OCI-LY7 (cell line): Measurements from ENCODE around the gene ARPC4.
A peak's percentile ranks its signal among the peaks of the same experiment; 100 is the strongest.

Experiments used
- EZH2phosphoT487 ChIP-seq: fragments of 200-600 bp; sonication (generic); IDR thresholded peaks from 2 replicates; pipeline ENCODE4 v1.6.1; 2018; ENCODE audit warnings: low read depth, borderline replicate concordance, mild to moderate bottlenecking, mixed run types, antibody characterized with exemption, low read length, moderate library complexity, mixed read lengths
- TF ChIP-seq, protein P1 (sequence below): fragments of 200-600 bp; sonication (generic); conservative IDR thresholded peaks from 2 replicates; pipeline ENCODE4 v1.5.1; 2014; ENCODE audit warnings: mild to moderate bottlenecking, antibody characterized with exemption, low read length, moderate library complexity, mixed read lengths

DNA sequence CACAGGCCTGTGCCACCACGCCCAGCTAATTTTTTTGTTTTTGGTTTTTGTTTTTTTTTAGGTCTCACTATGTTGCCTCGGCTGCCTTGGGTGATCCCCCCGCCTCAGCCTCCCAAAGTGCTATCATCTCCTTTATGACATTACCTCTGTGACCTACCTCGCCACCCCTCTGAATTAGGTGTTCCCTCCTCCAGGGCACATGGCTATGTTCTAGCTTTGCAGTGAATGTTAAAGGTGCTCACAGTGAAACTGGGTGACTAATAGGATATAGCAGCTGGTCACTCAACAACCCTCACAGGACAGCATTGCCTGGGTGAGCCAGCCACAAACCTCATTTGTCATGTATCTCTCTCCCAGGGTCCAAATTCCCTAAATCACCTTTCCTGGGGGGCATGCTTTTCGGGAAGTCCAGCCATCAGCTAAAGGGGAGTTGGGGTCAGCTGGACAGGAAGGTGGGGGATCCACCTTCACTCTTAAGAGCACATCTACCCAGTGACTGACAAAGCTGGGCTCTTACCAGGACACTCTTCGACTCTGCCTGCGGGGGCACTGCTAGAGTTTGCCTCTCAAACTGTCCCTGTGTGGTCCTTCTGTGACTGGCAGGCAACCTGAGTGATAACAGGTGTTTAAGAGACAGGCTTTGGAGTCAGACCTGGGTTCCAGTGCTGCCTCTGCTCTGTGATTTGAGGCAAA, 15.6 kb downstream of the ARPC4 start:
- TF ChIP-seq, protein P1, sequence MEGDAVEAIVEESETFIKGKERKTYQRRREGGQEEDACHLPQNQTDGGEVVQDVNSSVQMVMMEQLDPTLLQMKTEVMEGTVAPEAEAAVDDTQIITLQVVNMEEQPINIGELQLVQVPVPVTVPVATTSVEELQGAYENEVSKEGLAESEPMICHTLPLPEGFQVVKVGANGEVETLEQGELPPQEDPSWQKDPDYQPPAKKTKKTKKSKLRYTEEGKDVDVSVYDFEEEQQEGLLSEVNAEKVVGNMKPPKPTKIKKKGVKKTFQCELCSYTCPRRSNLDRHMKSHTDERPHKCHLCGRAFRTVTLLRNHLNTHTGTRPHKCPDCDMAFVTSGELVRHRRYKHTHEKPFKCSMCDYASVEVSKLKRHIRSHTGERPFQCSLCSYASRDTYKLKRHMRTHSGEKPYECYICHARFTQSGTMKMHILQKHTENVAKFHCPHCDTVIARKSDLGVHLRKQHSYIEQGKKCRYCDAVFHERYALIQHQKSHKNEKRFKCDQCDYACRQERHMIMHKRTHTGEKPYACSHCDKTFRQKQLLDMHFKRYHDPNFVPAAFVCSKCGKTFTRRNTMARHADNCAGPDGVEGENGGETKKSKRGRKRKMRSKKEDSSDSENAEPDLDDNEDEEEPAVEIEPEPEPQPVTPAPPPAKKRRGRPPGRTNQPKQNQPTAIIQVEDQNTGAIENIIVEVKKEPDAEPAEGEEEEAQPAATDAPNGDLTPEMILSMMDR, result peak; percentile 75
- TF ChIP-seq EZH2phosphoT487, result no peak
